ENCODE measurements around the gene DNAJC12. TPM values are rescaled to one million over a fixed set of nuclear protein-coding genes. Genes with fewer than 3 reads are reported as not detected.

Gene DNAJC12
- total and polyA plus RNA-seq, 2 donors (not counting 1 experiment from before 2014, with no cell fraction given): 0.19 TPM; not detected in 1

GRCh38 chr10:67834375-67834774 lies 3.6 kb downstream of the DNAJC12 start:
- Histone ChIP-seq H3K9ac (ENCODE audit: low read length) (no peak overlapping the region), H2AFZ (ENCODE audit: insufficient read depth, low read depth, low read length, poor library complexity, severe bottlenecking) (no peak overlapping the region), H4K20me1 (ENCODE audit: control insufficient read depth, insufficient read depth, low read length, poor library complexity, severe bottlenecking) (no peaks in the 10 kb centered on the region), H3K4me3 (ENCODE audit: control extremely low read depth in 1 of 5, extremely low read depth in 1 of 5, insufficient read depth in 1 of 5, low read depth in 2 of 5, low read length in 4 of 5) (no peak overlapping the region), H3K4me1 (ENCODE audit: control insufficient read depth in 2 of 2, insufficient read depth in 2 of 2, low read length in 2 of 2) (peaks cover 0 to 3% of the 10 kb centered on the region in 2 donors), H3K27ac (ENCODE audit: low read length in 2 of 2) (no peak overlapping the region), H3K4me2 (replicated peaks; ENCODE audit: low read depth, low read length, poor library complexity, severe bottlenecking) (no peak overlapping the region), H3K79me2 (ENCODE audit: control insufficient read depth, insufficient read depth, low read length) (no peaks in the 10 kb centered on the region), H3K27me3 (replicated peaks in 1 of 4; ENCODE audit: control extremely low read depth in 1 of 4, control insufficient read depth in 3 of 4, insufficient read depth in 4 of 4, low read length in 3 of 4) (no peaks in the 10 kb centered on the region), H3K9me3 (ENCODE audit: control extremely low read depth in 1 of 3, control insufficient read depth in 2 of 3, insufficient read depth in 1 of 3, low read length in 2 of 3) (no peaks in the 10 kb centered on the region), H3K36me3 (replicated peaks in 1 of 2; ENCODE audit: control extremely low read depth in 1 of 2, control insufficient read depth in 1 of 2, extremely low read depth in 1 of 2, insufficient read depth in 2 of 2, low read length in 1 of 2) (no peaks in the 10 kb centered on the region)
- Mint-ChIP-seq H3K27me3 (no peaks in the 10 kb centered on the region), H3K27ac (no peak overlapping the region), H3K4me3 (no peak overlapping the region), H3K9me3 (ENCODE audit: insufficient read depth) (no peaks in the 10 kb centered on the region), H3K4me1 (peaks cover 3% of the 10 kb centered on the region)
- TF ChIP-seq, protein P1, sequence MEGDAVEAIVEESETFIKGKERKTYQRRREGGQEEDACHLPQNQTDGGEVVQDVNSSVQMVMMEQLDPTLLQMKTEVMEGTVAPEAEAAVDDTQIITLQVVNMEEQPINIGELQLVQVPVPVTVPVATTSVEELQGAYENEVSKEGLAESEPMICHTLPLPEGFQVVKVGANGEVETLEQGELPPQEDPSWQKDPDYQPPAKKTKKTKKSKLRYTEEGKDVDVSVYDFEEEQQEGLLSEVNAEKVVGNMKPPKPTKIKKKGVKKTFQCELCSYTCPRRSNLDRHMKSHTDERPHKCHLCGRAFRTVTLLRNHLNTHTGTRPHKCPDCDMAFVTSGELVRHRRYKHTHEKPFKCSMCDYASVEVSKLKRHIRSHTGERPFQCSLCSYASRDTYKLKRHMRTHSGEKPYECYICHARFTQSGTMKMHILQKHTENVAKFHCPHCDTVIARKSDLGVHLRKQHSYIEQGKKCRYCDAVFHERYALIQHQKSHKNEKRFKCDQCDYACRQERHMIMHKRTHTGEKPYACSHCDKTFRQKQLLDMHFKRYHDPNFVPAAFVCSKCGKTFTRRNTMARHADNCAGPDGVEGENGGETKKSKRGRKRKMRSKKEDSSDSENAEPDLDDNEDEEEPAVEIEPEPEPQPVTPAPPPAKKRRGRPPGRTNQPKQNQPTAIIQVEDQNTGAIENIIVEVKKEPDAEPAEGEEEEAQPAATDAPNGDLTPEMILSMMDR (IDR thresholded peaks at IDR 0.05): no peak
- TF ChIP-seq EZH2 (IDR thresholded peaks at IDR 0.05; ENCODE audit: borderline replicate concordance, insufficient read depth, low read depth, low read length, poor library complexity, severe bottlenecking): no peak
- CTCF ChIA-PET: interaction anchor here (1.5 kb wide), 1 partner anchor 56 kb away, joined by 3 read pairs; no protein-coding TSS in a partner anchor
- ATAC-seq (ENCODE audit: low read depth): no peak
- 93% methylated on average over 6 of the region's 8 CpGs for WGBS (ENCODE audit: insufficient coverage)
- intact Hi-C loops (cut with micrococcal nuclease): no loop called here
- DNase-seq: no peak
- POLR2A ChIA-PET: no interaction called here

GRCh38 chr10:67827811-67828210 lies 10.2 kb downstream of the DNAJC12 start:
- ATAC-seq (ENCODE audit: low read depth): no peak
- ChIA-PET POLR2A (no interaction called here), CTCF (no interaction called here)
- no peaks in the 10 kb centered on the region for H4K20me1 ChIP-seq (ENCODE audit: control insufficient read depth, insufficient read depth, low read length, poor library complexity, severe bottlenecking)
- H3K79me2 ChIP-seq (ENCODE audit: control insufficient read depth, insufficient read depth, low read length): no peaks in the 10 kb centered on the region
- no peaks in the 10 kb centered on the region for H3K27me3 Mint-ChIP-seq
- H3K9me3 Mint-ChIP-seq (ENCODE audit: insufficient read depth): no peaks in the 10 kb centered on the region
- no peaks in the 10 kb centered on the region for H3K4me1 ChIP-seq (ENCODE audit: control insufficient read depth in 2 of 2, insufficient read depth in 2 of 2, low read length in 2 of 2)
- H3K9ac ChIP-seq (ENCODE audit: low read length): no peak overlapping the region
- intact Hi-C loops (cut with micrococcal nuclease): no loop called here
- no peaks in the 10 kb centered on the region for H3K27me3 ChIP-seq (replicated peaks in 1 of 4; ENCODE audit: control extremely low read depth in 1 of 4, control insufficient read depth in 3 of 4, insufficient read depth in 4 of 4, low read length in 3 of 4)
- H3K4me1 Mint-ChIP-seq: no peaks in the 10 kb centered on the region
- H3K27ac ChIP-seq (ENCODE audit: low read length in 2 of 2): no peak overlapping the region
- H3K9me3 ChIP-seq (ENCODE audit: control extremely low read depth in 1 of 3, control insufficient read depth in 2 of 3, insufficient read depth in 1 of 3, low read length in 2 of 3): peaks cover 0 to 1% (median 0%) of the 10 kb centered on the region in 3 donors
- H3K4me3 ChIP-seq (ENCODE audit: control extremely low read depth in 1 of 5, extremely low read depth in 1 of 5, insufficient read depth in 1 of 5, low read depth in 2 of 5, low read length in 4 of 5): no peak overlapping the region
- TF ChIP-seq, protein P1 (IDR thresholded peaks at IDR 0.05): no peak
- no peak for TF ChIP-seq EZH2 (IDR thresholded peaks at IDR 0.05; ENCODE audit: borderline replicate concordance, insufficient read depth, low read depth, low read length, poor library complexity, severe bottlenecking)
- no peak overlapping the region for H3K27ac Mint-ChIP-seq
- no peak overlapping the region for H3K4me2 ChIP-seq (replicated peaks; ENCODE audit: low read depth, low read length, poor library complexity, severe bottlenecking)
- DNase-seq: no peak
- H2AFZ ChIP-seq (ENCODE audit: insufficient read depth, low read depth, low read length, poor library complexity, severe bottlenecking): no peak overlapping the region
- 100% methylated on average over 1 of the region's 3 CpGs for WGBS (ENCODE audit: insufficient coverage)
- no peaks in the 10 kb centered on the region for H3K36me3 ChIP-seq (replicated peaks in 1 of 2; ENCODE audit: control extremely low read depth in 1 of 2, control insufficient read depth in 1 of 2, extremely low read depth in 1 of 2, insufficient read depth in 2 of 2, low read length in 1 of 2)
- no peak overlapping the region for H3K4me3 Mint-ChIP-seq
